IPS-NIHi7 (cell line): ENCODE results near the gene SLC9A9.

Source experiments
- DNase-seq: peaks from one replicate; pipeline ENCODE4 v3.0.0; 2012; ENCODE audit warnings: mixed read lengths; ENCODE audit errors: extremely low spot score

The SLC9A9 gene

GRCh38 chr3:143326983-143327778, 521.1 kb downstream of the SLC9A9 start:
- no peak for DNase-seq

GRCh38 chr3:143321058-143321769, 527.1 kb downstream of the SLC9A9 start:
- no peak for DNase-seq

- no peak for DNase-seq
Observed at GRCh38 chr3:143315766-143316165, 532.5 kb downstream of the SLC9A9 start.

GRCh38 chr3:143314251-143315093, 533.8 kb downstream of the SLC9A9 start:
- no peak for DNase-seq

GRCh38 chr3:143313893-143314188, 534.4 kb downstream of the SLC9A9 start:
- no peak for DNase-seq

GRCh38 chr3:143313025-143313892, 535.0 kb downstream of the SLC9A9 start:
- no peak for DNase-seq

- no peak for DNase-seq
Observed at GRCh38 chr3:143311096-143311495, 537.2 kb downstream of the SLC9A9 start.

- DNase-seq: no peak
Observed at GRCh38 chr3:143309705-143310104, 538.6 kb downstream of the SLC9A9 start.

GRCh38 chr3:143307613-143308183, 540.6 kb downstream of the SLC9A9 start:
- no peak for DNase-seq

- no peak for DNase-seq
Observed at GRCh38 chr3:143306407-143306806, 541.9 kb downstream of the SLC9A9 start.

- no peak for DNase-seq
Observed at GRCh38 chr3:143302638-143303171, 545.6 kb downstream of the SLC9A9 start.

- no peak for DNase-seq
Observed at GRCh38 chr3:143301031-143301901, 547.0 kb downstream of the SLC9A9 start.

GRCh38 chr3:143298886-143299535, 549.3 kb downstream of the SLC9A9 start:
- DNase-seq: no peak

- DNase-seq: no peak
Observed at GRCh38 chr3:143298380-143298779, 549.9 kb downstream of the SLC9A9 start.

GRCh38 chr3:143295201-143296080, 552.8 kb downstream of the SLC9A9 start:
- no peak for DNase-seq

- no peak for DNase-seq
Observed at GRCh38 chr3:143294188-143294587, 554.1 kb downstream of the SLC9A9 start.

- DNase-seq: no peak
Observed at GRCh38 chr3:143291836-143292447, 556.3 kb downstream of the SLC9A9 start.

GRCh38 chr3:143288944-143289343, 559.3 kb downstream of the SLC9A9 start:
- no peak for DNase-seq
